ENCODE data around the gene OMA1.

OMA1 gene

DNA sequence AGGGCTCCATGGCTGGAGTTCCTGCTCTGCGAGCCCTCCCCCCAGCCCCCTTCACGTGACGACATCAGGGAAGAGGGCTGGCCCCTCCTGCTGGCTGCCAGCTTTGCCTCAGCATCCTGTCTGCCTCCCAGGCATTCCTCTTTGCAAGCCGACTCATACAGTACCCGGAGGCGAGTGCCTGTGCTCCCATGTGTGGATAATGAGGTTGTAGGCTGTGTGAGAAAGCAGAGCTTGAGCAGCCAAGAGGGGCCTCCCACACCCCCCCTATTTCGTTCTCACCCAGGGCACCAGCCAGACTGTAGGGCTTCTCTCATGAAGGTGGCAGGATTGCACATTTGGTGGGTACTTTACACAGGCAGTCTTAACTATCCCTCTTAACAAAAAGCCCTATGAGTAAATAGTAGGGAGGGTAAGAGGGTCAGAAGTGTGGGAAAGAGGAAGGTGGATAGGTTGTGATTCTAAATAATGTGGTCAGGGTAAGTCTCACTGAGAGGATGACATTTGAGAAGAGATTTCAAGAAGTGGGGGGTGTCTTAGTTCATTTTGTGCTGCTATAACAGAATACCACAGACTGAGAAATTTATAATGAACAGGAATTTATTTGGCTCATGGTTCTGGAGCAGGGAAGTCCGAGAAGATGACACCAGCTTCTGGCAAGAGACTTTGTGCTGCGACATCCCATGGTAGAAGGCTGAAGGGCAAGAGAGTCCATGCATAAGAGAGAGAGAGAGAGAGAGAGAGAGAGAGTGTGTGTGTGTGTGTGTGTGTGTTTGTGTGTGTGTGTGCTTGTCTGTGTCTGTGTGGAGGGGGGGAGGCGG lies 113.5 kb downstream of the OMA1 start:
- no peak for DNase-seq (ENCODE audit: low read depth in 1 of 2, low spot score in 1 of 2)

GRCh38 chr1:58431901-58432620 lies 114.5 kb downstream of the OMA1 start:
- DNase-seq (ENCODE audit: low read depth in 1 of 2, low spot score in 1 of 2) = no peak
